Measurements from ENCODE around the gene OR7G1. TPM values are rescaled to one million over a fixed set of nuclear protein-coding genes. Genes with fewer than 3 reads are reported as not detected.

OR7G1 gene
- total RNA-seq, 1 experiment from 2014 or later, result not detected

DNA sequence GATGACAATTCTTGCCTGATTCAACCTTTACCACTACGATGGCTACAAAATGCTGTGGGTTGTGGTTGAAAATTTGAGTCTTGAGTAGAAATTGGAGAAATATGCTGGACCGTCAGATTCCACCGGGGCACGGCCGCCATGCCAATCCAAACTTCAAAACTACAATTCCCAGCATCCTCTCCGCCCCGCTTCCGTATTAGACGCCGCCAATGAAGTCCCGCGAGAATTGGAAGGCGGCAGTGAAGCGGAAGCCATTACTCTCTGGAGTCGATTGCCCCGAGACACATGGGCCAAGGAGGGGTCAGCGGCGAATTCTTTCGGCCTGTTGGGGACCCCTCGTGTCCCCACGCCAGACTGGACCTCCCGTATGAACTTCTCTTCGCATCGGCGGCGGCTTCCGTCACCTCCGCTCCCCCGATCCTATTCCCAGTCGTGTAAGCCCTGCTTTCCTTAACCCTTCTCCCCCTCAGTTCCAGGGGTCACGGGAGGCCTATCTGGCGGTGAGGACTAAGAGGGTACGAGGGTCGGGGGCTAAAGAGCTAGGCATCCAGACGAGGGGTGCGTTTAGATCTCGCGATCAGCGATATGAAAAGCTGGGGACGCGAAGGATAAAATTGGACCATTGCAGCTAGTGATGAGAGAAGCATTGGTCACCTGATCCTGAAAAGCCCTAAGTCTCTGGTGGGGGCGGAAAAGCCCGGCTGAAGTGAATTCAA is 24.8 kb upstream of the OR7G1 start, which contains the start of gene ZNF317:
Gene ZNF317, plus strand, starts transcription at position 239 of the 716 bp plus-strand sequence. CDS start 15,620 bp downstream, outside the sequence.
- POLR2A ChIA-PET (ENCODE audit: low non-redundant PET), result no interaction called here
- CTCF ChIA-PET, result no interaction called here

DNA sequence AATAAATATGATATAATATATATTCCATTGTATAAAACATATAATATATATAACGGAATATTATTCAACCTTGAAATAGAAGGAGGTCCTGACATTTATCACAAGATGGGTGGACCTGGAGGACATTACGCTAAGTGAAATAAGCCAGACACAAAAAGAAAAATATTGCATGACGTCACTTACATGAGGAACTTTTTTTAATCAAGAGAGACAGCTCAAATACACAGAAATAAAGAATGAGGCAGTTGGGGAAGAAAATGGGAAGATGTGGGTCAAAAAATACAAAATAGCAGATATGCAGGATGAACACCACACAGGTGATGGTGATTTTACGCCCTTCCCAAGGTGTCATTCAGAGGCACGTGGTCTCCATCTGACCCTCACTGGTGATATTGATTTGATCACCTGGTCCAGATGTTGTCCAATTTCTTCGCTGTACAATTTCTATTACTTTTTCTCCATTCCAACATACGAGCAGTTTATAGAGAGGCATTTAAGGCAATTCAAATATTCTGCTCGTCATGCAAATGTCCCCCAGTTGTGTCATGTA is 24.1 kb upstream of the OR7G1 start:
- Histone ChIP-seq H3K27me3 (replicated peaks; ENCODE audit: insufficient read depth, low read depth, low read length, poor library complexity) (no peaks in the 10 kb centered on the region), H3K4me3 (ENCODE audit: low read depth, low read length, poor library complexity, severe bottlenecking) (peak overlapping the region; percentile 83), H3K36me3 (ENCODE audit: insufficient read depth, low read length, poor library complexity, severe bottlenecking) (peaks cover 17% of the 10 kb centered on the region), H3K4me1 (ENCODE audit: insufficient read depth, low read length, poor library complexity, severe bottlenecking) (no peaks in the 10 kb centered on the region), H3K9me3 (ENCODE audit: low read depth, low read length, poor library complexity, severe bottlenecking) (peaks cover 21% of the 10 kb centered on the region), H3K27ac (ENCODE audit: low read depth, low read length, poor library complexity, severe bottlenecking) (peak overlapping the region; percentile 85)
- TF ChIP-seq EZH2 (IDR thresholded peaks at IDR 0.05; ENCODE audit: borderline replicate concordance, low read depth, low read length, poor library complexity, severe bottlenecking), result no peak
- TF ChIP-seq, protein P1, sequence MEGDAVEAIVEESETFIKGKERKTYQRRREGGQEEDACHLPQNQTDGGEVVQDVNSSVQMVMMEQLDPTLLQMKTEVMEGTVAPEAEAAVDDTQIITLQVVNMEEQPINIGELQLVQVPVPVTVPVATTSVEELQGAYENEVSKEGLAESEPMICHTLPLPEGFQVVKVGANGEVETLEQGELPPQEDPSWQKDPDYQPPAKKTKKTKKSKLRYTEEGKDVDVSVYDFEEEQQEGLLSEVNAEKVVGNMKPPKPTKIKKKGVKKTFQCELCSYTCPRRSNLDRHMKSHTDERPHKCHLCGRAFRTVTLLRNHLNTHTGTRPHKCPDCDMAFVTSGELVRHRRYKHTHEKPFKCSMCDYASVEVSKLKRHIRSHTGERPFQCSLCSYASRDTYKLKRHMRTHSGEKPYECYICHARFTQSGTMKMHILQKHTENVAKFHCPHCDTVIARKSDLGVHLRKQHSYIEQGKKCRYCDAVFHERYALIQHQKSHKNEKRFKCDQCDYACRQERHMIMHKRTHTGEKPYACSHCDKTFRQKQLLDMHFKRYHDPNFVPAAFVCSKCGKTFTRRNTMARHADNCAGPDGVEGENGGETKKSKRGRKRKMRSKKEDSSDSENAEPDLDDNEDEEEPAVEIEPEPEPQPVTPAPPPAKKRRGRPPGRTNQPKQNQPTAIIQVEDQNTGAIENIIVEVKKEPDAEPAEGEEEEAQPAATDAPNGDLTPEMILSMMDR (conservative IDR thresholded peaks at IDR 0.05; ENCODE audit: low read depth, low read length), result no peak
- CTCF ChIA-PET, result no interaction called here
- TSS peak; percentile 99 for BruUV-seq (replicated peaks)
- POLR2A ChIA-PET (ENCODE audit: low non-redundant PET), result no interaction called here
- intact Hi-C loops (cut with micrococcal nuclease; ENCODE audit: unreplicated experiment), result no loop called here
- peak; percentile 14 for DNase-seq (ENCODE audit: low spot score)

More for the DNA sequence above, 24.8 kb upstream of the OR7G1 start, which contains the start of gene ZNF317:
- no TSS peak for BruUV-seq (replicated peaks)
- Histone ChIP-seq H3K4me1 (ENCODE audit: insufficient read depth, low read length, poor library complexity, severe bottlenecking) (no peaks in the 10 kb centered on the region), H3K27ac (ENCODE audit: low read depth, low read length, poor library complexity, severe bottlenecking) (peak within 1 kb of the TSS; percentile 85), H3K27me3 (replicated peaks; ENCODE audit: insufficient read depth, low read depth, low read length, poor library complexity) (no peaks in the 10 kb centered on the region), H3K4me3 (ENCODE audit: low read depth, low read length, poor library complexity, severe bottlenecking) (peak within 1 kb of the TSS; percentile 83), H3K9me3 (ENCODE audit: low read depth, low read length, poor library complexity, severe bottlenecking) (peaks cover 28% of the 10 kb centered on the region), H3K36me3 (ENCODE audit: insufficient read depth, low read length, poor library complexity, severe bottlenecking) (peaks cover 19% of the 10 kb centered on the region)
- TF ChIP-seq, protein P1 (conservative IDR thresholded peaks at IDR 0.05; ENCODE audit: low read depth, low read length), result no peak
- no peak for TF ChIP-seq EZH2 (IDR thresholded peaks at IDR 0.05; ENCODE audit: borderline replicate concordance, low read depth, low read length, poor library complexity, severe bottlenecking)
- peak; percentile 95 for DNase-seq (ENCODE audit: low spot score)
- intact Hi-C loops (cut with micrococcal nuclease; ENCODE audit: unreplicated experiment), result no loop called here

DNA sequence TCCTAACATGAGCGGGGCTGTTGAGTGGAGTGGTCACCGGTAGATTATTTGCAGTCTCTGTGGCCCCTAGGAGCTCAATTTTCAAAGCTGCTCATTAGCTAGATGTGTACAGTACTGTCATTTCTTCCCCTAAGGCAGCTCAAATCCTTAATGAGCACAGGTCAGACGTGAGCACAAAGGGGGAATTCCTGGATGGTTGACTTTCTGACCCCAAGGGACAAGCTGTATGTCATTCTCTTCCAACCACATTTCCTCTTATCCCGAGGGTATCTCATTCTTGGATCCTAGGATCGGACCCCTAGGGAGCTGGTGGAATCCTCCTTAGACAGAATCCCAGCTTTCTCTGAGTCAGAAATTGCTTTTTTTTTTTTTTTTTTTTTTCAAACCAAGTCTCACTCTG is 16.9 kb upstream of the OR7G1 start:
- no TSS peak for BruUV-seq (replicated peaks)
- H3K36me3 ChIP-seq (ENCODE audit: insufficient read depth, low read length, poor library complexity, severe bottlenecking), result no peaks in the 10 kb centered on the region
- DNase-seq (ENCODE audit: low spot score), result no peak
- ChIA-PET CTCF (no interaction called here), POLR2A (ENCODE audit: low non-redundant PET) (no interaction called here)
- peaks cover 4% of the 10 kb centered on the region for H3K4me1 ChIP-seq (ENCODE audit: insufficient read depth, low read length, poor library complexity, severe bottlenecking)
- no peaks in the 10 kb centered on the region for H3K9me3 ChIP-seq (ENCODE audit: low read depth, low read length, poor library complexity, severe bottlenecking)
- TF ChIP-seq EZH2 (IDR thresholded peaks at IDR 0.05; ENCODE audit: borderline replicate concordance, low read depth, low read length, poor library complexity, severe bottlenecking), result no peak
- TF ChIP-seq, protein P1 (conservative IDR thresholded peaks at IDR 0.05; ENCODE audit: low read depth, low read length), result no peak
- intact Hi-C loops (cut with micrococcal nuclease; ENCODE audit: unreplicated experiment), result no loop called here
- H3K27ac ChIP-seq (ENCODE audit: low read depth, low read length, poor library complexity, severe bottlenecking), result no peak overlapping the region
- H3K4me3 ChIP-seq (ENCODE audit: low read depth, low read length, poor library complexity, severe bottlenecking), result no peak overlapping the region
- H3K27me3 ChIP-seq (replicated peaks; ENCODE audit: insufficient read depth, low read depth, low read length, poor library complexity), result no peaks in the 10 kb centered on the region
